Nephron progenitor cell (in vitro differentiated cells): ENCODE data around the gene ZFHX3.

Experiments used
- DNase-seq: peaks from one replicate; pipeline ENCODE4 v3.0.0; 2021
- H3K27ac Mint-ChIP-seq: 2 replicates; pipeline ENCODE4 v1.8.0; 2021; ENCODE audit warnings: mild to moderate bottlenecking, moderate library complexity, mixed read lengths
- H3K27me3 Mint-ChIP-seq: 2 replicates; pipeline ENCODE4 v1.8.0; 2021; ENCODE audit warnings: mild to moderate bottlenecking, low read depth, mixed read lengths; ENCODE audit not compliant: poor library complexity
- H3K36me3 Mint-ChIP-seq: 2 replicates; pipeline ENCODE4 v1.8.0; 2021; ENCODE audit warnings: low read depth, mixed read lengths
- H3K4me1 Mint-ChIP-seq: 2 replicates; pipeline ENCODE4 v1.8.0; 2021; ENCODE audit warnings: mixed read lengths
- H3K4me3 Mint-ChIP-seq: 2 replicates; pipeline ENCODE4 v1.8.0; 2021; ENCODE audit warnings: mild to moderate bottlenecking, moderate library complexity, mixed read lengths
- H3K9me3 Mint-ChIP-seq: 2 replicates; pipeline ENCODE4 v1.8.0; 2021; ENCODE audit warnings: mild to moderate bottlenecking, moderate library complexity, mixed read lengths
- CTCF ChIP-seq: fragments of 200-600 bp; sonication (generic); IDR thresholded peaks from 2 replicates; pipeline ENCODE4 v1.5.0; 2021; ENCODE audit warnings: antibody characterized with exemption

ZFHX3 gene

GRCh38 chr16:72848759-72849664 is 198.9 kb downstream of the ZFHX3 start:
- peak; percentile 53 for DNase-seq
- Mint-ChIP-seq H3K27me3 (no peaks in the 10 kb centered on the region), H3K27ac (peak overlapping the region; percentile 69), H3K36me3 (peaks cover 11% of the 10 kb centered on the region), H3K4me1 (peaks cover 78% of the 10 kb centered on the region), H3K4me3 (peak overlapping the region; percentile 48), H3K9me3 (no peaks in the 10 kb centered on the region)
- no peak for TF ChIP-seq CTCF

GRCh38 chr16:72848028-72848400 is 199.9 kb downstream of the ZFHX3 start:
- no peak overlapping the region for H3K27ac Mint-ChIP-seq

DNA sequence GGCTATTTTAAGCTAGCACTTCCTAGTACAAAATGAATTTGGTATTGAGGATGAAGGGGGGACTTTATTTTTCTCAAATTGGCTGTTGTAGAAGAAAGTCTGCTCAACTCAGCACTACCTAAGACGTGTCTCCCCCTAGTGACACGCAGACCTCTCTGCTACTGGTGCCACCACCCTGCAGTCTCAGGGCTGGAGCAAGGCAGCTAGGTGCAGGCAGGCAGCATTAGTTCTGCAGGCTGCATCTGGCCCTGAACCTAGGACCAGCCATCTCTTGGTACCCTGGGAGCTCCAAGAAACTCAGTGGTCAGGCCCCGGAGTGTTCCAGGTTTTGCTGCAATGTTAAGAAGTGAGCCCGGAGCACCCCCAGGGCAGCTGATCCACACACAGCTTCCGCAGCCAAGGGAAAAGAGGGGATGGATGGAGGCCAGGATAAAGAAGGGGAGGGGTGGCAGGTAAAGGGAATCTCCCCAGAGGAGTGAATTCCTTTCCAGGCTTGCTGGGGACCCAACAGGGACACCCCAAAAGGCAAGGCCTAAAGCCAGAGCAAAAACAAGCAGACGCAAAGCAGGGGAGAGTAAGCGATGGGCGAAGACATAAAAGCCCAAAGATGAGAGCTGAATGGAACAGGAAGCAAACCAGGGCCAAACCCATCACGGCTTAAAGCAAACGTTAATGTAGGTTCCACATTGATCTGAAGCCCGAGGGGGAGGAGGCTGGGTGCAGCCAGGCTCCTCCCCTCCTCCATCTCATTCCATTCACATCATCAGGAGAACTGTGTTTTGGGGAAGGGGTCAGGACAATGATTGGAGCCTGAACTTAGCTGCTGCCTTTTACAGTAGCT is 200.5 kb downstream of the ZFHX3 start:
- TF ChIP-seq CTCF: peak; percentile 43
- no peak overlapping the region for H3K4me3 Mint-ChIP-seq
- no peaks in the 10 kb centered on the region for H3K9me3 Mint-ChIP-seq
- peaks cover 77% of the 10 kb centered on the region for H3K4me1 Mint-ChIP-seq
- H3K36me3 Mint-ChIP-seq: peaks cover 10% of the 10 kb centered on the region
- DNase-seq: no peak
- H3K27ac Mint-ChIP-seq: peak overlapping the region; percentile 52
- H3K27me3 Mint-ChIP-seq: no peaks in the 10 kb centered on the region

More at GRCh38 chr16:72848028-72848400, 199.9 kb downstream of the ZFHX3 start:
- DNase-seq: no peak
- Mint-ChIP-seq H3K4me3 (no peak overlapping the region), H3K27me3 (no peaks in the 10 kb centered on the region), H3K9me3 (no peaks in the 10 kb centered on the region), H3K36me3 (peaks cover 10% of the 10 kb centered on the region), H3K4me1 (peaks cover 74% of the 10 kb centered on the region)
- TF ChIP-seq CTCF: no peak

DNA sequence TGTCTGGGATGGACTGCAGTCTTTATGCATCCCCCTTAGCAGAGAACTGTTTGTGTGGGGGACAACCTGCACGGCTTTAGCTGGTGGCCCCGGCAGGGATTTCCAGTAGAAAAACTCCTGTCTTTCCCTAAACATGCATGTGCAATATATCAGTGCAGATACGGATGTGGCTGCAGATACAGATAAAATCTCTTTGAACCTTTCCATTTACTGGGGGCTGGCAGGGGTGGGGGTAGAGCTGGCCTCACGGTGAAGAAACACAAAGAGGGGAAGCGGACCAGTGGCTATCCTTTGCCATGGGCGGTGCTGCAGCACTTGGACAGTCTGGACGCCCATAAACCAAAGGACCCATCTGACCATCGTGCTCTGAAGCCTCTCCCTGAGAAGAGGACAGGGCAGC is 201.3 kb downstream of the ZFHX3 start:
- no peaks in the 10 kb centered on the region for H3K27me3 Mint-ChIP-seq
- H3K4me3 Mint-ChIP-seq: no peak overlapping the region
- peaks cover 8% of the 10 kb centered on the region for H3K36me3 Mint-ChIP-seq
- no peaks in the 10 kb centered on the region for H3K9me3 Mint-ChIP-seq
- no peak overlapping the region for H3K27ac Mint-ChIP-seq
- no peak for TF ChIP-seq CTCF
- no peak for DNase-seq
- peaks cover 80% of the 10 kb centered on the region for H3K4me1 Mint-ChIP-seq

GRCh38 chr16:72845322-72846020 is 202.5 kb downstream of the ZFHX3 start:
- Mint-ChIP-seq H3K36me3 (peaks cover 8% of the 10 kb centered on the region), H3K4me1 (peaks cover 80% of the 10 kb centered on the region), H3K27me3 (no peaks in the 10 kb centered on the region), H3K4me3 (no peak overlapping the region), H3K27ac (no peak overlapping the region), H3K9me3 (no peaks in the 10 kb centered on the region)
- DNase-seq: no peak
- TF ChIP-seq CTCF: no peak
